ENCODE results near the gene SH3YL1.

Gene SH3YL1

GRCh38 chr2:211486-212184 lies 52.2 kb downstream of the SH3YL1 start:
- no peak for DNase-seq

- peak; percentile 26 for DNase-seq
These were observed 53.2 kb downstream of the SH3YL1 start for GRCh38 chr2:210660-211059.

GRCh38 chr2:209470-209869 lies 54.4 kb downstream of the SH3YL1 start:
- DNase-seq = peak; percentile 11

- no peak for DNase-seq
These were observed 55.5 kb downstream of the SH3YL1 start for GRCh38 chr2:208335-208734.

GRCh38 chr2:203984-204383 lies 59.8 kb downstream of the SH3YL1 start:
- DNase-seq = no peak

- DNase-seq = no peak
These were observed 60.4 kb downstream of the SH3YL1 start for GRCh38 chr2:203401-203800.

GRCh38 chr2:202945-203344 lies 60.9 kb downstream of the SH3YL1 start:
- no peak for DNase-seq

- no peak for DNase-seq
These were observed 62.0 kb downstream of the SH3YL1 start for GRCh38 chr2:201648-202433.

- DNase-seq = no peak
These were observed 64.5 kb downstream of the SH3YL1 start for GRCh38 chr2:199041-199966.

GRCh38 chr2:196406-196805 lies 67.4 kb downstream of the SH3YL1 start:
- DNase-seq = no peak

- DNase-seq = no peak
These were observed 67.9 kb downstream of the SH3YL1 start for GRCh38 chr2:195932-196331.

- DNase-seq = no peak
These were observed 70.6 kb downstream of the SH3YL1 start for GRCh38 chr2:193141-193671.

- DNase-seq = no peak
These were observed 72.3 kb downstream of the SH3YL1 start for GRCh38 chr2:191311-192190.

- DNase-seq = no peak
These were observed 76.0 kb downstream of the SH3YL1 start for GRCh38 chr2:187825-188224.

GRCh38 chr2:185221-185620 lies 78.6 kb downstream of the SH3YL1 start:
- no peak for DNase-seq

- no peak for DNase-seq
These were observed 79.1 kb downstream of the SH3YL1 start for GRCh38 chr2:184695-185094.

- DNase-seq = no peak
These were observed 81.2 kb downstream of the SH3YL1 start for GRCh38 chr2:182509-183122.

GRCh38 chr2:180311-180710 lies 83.5 kb downstream of the SH3YL1 start:
- DNase-seq = no peak

GRCh38 chr2:179886-180285 lies 83.9 kb downstream of the SH3YL1 start:
- DNase-seq = no peak

- no peak for DNase-seq
These were observed 86.1 kb downstream of the SH3YL1 start for GRCh38 chr2:177733-178132.

GRCh38 chr2:176917-177316 lies 86.9 kb downstream of the SH3YL1 start:
- DNase-seq = no peak
